GM06990 (cell line): ENCODE results near the gene PPP2R3B.
A peak's percentile ranks its signal among the peaks of the same experiment; 100 is the strongest.

Source experiments
- DNase-seq: peaks from one replicate; pipeline ENCODE4 v3.0.0-alpha.2; 2011; ENCODE audit not compliant: insufficient read length; ENCODE audit errors: extremely low read depth
- H3K27me3 ChIP-seq: replicated peaks from 2 replicates; pipeline ENCODE4 v1.6.0; 2011; ENCODE audit warnings: low read length; ENCODE audit not compliant: control insufficient read depth, insufficient read depth
- H3K36me3 ChIP-seq: 2 replicates; pipeline ENCODE4 v1.5.1; 2011; ENCODE audit warnings: low read length; ENCODE audit not compliant: control insufficient read depth, insufficient read depth
- H3K4me3 ChIP-seq: replicated peaks from 2 replicates; pipeline ENCODE4 v1.5.1; 2011; ENCODE audit warnings: low read depth, mild to moderate bottlenecking, control low read depth, low read length
- CTCF ChIP-seq: IDR thresholded peaks from 2 replicates; pipeline ENCODE4 v1.5.1; 2011; ENCODE audit warnings: low read length, control low read depth, mild to moderate bottlenecking, inconsistent platforms; ENCODE audit not compliant: insufficient read depth, poor library complexity, severe bottlenecking

Gene PPP2R3B

GRCh38 chrX:317424-318067 lies 69.2 kb downstream of the PPP2R3B start:
- no peak for TF ChIP-seq CTCF
- H3K36me3 ChIP-seq, result peaks cover 19% of the 10 kb centered on the region
- peak overlapping the region; percentile 50 for H3K4me3 ChIP-seq
- no peak for DNase-seq
- no peaks in the 10 kb centered on the region for H3K27me3 ChIP-seq

- Histone ChIP-seq H3K36me3 (peaks cover 26% of the 10 kb centered on the region), H3K4me3 (no peak overlapping the region), H3K27me3 (no peaks in the 10 kb centered on the region)
- DNase-seq, result no peak
- TF ChIP-seq CTCF, result no peak
Observed at GRCh38 chrX:316351-317325, 70.1 kb downstream of the PPP2R3B start.

- H3K36me3 ChIP-seq, result peaks cover 36% of the 10 kb centered on the region
- no peak for TF ChIP-seq CTCF
- no peaks in the 10 kb centered on the region for H3K27me3 ChIP-seq
- no peak for DNase-seq
- no peak overlapping the region for H3K4me3 ChIP-seq
Observed at GRCh38 chrX:314781-315595, 71.7 kb downstream of the PPP2R3B start.

GRCh38 chrX:314049-314448 lies 72.7 kb downstream of the PPP2R3B start:
- peaks cover 39% of the 10 kb centered on the region for H3K36me3 ChIP-seq
- no peaks in the 10 kb centered on the region for H3K27me3 ChIP-seq
- no peak for DNase-seq
- no peak overlapping the region for H3K4me3 ChIP-seq
- no peak for TF ChIP-seq CTCF

- Histone ChIP-seq H3K4me3 (no peak overlapping the region), H3K27me3 (no peaks in the 10 kb centered on the region), H3K36me3 (peaks cover 40% of the 10 kb centered on the region)
- no peak for TF ChIP-seq CTCF
- DNase-seq, result no peak
Observed at GRCh38 chrX:313546-313945, 73.2 kb downstream of the PPP2R3B start.
